D721Med (cell line): ENCODE measurements around the gene IST1.

Source experiments
- DNase-seq: peaks from one replicate; pipeline ENCODE4 v3.0.0; 2011; ENCODE audit warnings: low spot score; ENCODE audit not compliant: insufficient read length
- FAIRE-seq: peaks from 2 replicates; lab custom pipeline; 2011; peaks lifted over from hg19 to GRCh38; lab: Jason Lieb, UNC
- CTCF ChIP-seq: IDR thresholded peaks from 2 replicates; pipeline ENCODE4 v1.5.1; 2012; ENCODE audit warnings: mild to moderate bottlenecking, control low read depth; ENCODE audit not compliant: insufficient read depth; ENCODE audit errors: missing control alignments

IST1 gene

GRCh38 chr16:71954699-71955195, 59.4 kb downstream of the IST1 start:
- no peak for DNase-seq
- FAIRE-seq: no peak
- no peak for TF ChIP-seq CTCF

- DNase-seq: no peak
- FAIRE-seq: no peak
- no peak for TF ChIP-seq CTCF
Measured at GRCh38 chr16:71956486-71956885, 61.2 kb downstream of the IST1 start.

GRCh38 chr16:71961066-71962039, 66.0 kb downstream of the IST1 start:
- FAIRE-seq (no peak), DNase-seq (peak; percentile 18)
- peak; percentile 96 for TF ChIP-seq CTCF

GRCh38 chr16:71963125-71963875, 68.0 kb downstream of the IST1 start:
- FAIRE-seq (no peak), DNase-seq (no peak)
- TF ChIP-seq CTCF: no peak

GRCh38 chr16:71965223-71965622, 69.9 kb downstream of the IST1 start:
- FAIRE-seq: no peak
- TF ChIP-seq CTCF: no peak
- DNase-seq: no peak

- FAIRE-seq: no peak
- no peak for TF ChIP-seq CTCF
- no peak for DNase-seq
Measured at GRCh38 chr16:71966932-71967331, 71.6 kb downstream of the IST1 start.
